CD4-positive, alpha-beta T cell (primary cell): ENCODE results near the gene RDH12. TPM values are rescaled to one million over a fixed set of nuclear protein-coding genes. Genes with fewer than 3 reads are reported as not detected.

Experiments
- ATAC-seq: fragments of 200-7000 bp; cut with Tn5 transposase; one replicate; pipeline ENCODE4 v1.10.0; 2022; ENCODE audit warnings: mild to moderate bottlenecking; ENCODE audit not compliant: poor library complexity
- CTCF ChIA-PET: fragments of 350-600 bp; sonication (Branson Sonifier 250); formaldehyde crosslinking; loops from one replicate; lab custom pipeline; 2021; ENCODE audit warnings: antibody characterized with exemption, inconsistent platforms; lab: Charles Lee
- POLR2A ChIA-PET: fragments of 350-600 bp; sonication (Branson Sonifier 250); formaldehyde crosslinking; loops from one replicate; lab custom pipeline; 2021; ENCODE audit warnings: antibody characterized with exemption, inconsistent platforms; lab: Charles Lee
- DNase-seq, 14 experiments: peaks; one replicate each; pipeline ENCODE4 v3.0.0-alpha.2; 2013 to 2020; ENCODE audit warnings: mixed read lengths in 2 of 14
- H3K27ac ChIP-seq, 2 donors: one replicate each; pipeline versions ENCODE4 v1.5.1 to v1.7.0; 2013; ENCODE audit warnings: low read length in 2 of 2, low read depth in 1 of 2, mild to moderate bottlenecking in 1 of 2
- H3K27me3 ChIP-seq, 2 experiments: 1 replicate in 1 of 2; 2 replicates in 1 of 2; pipeline versions ENCODE4 v1.6.1 to v1.7.0; 2013; ENCODE audit warnings: low read length in 2 of 2, control low read depth in 1 of 2, mild to moderate bottlenecking in 1 of 2, moderate library complexity in 1 of 2; ENCODE audit not compliant: insufficient read depth in 2 of 2, control insufficient read depth in 1 of 2
- H3K36me3 ChIP-seq: one replicate; pipeline ENCODE4 v1.6.1; 2013; ENCODE audit warnings: low read length, control low read depth; ENCODE audit not compliant: insufficient read depth
- H3K4me1 ChIP-seq: one replicate; pipeline ENCODE4 v1.6.1; 2013; ENCODE audit warnings: low read length, control low read depth; ENCODE audit not compliant: insufficient read depth
- H3K4me3 ChIP-seq: one replicate; pipeline ENCODE4 v1.5.1; 2013; ENCODE audit warnings: mild to moderate bottlenecking, low read length, moderate library complexity
- H3K9me3 ChIP-seq, 2 experiments: 1 replicate in 1 of 2; 2 replicates in 1 of 2; pipeline versions ENCODE4 v1.6.1 to v1.7.0; 2013; ENCODE audit warnings: low read length in 2 of 2, mild to moderate bottlenecking in 2 of 2, control low read depth in 1 of 2, moderate library complexity in 1 of 2; ENCODE audit not compliant: control insufficient read depth in 1 of 2, insufficient read depth in 1 of 2
- H3K27ac Mint-ChIP-seq: one replicate; pipeline ENCODE4 v1.8.0; 2020; ENCODE audit warnings: mixed read lengths
- H3K27me3 Mint-ChIP-seq: one replicate; pipeline ENCODE4 v1.8.0; 2021; ENCODE audit warnings: mixed read lengths
- H3K36me3 Mint-ChIP-seq: one replicate; pipeline ENCODE4 v1.8.0; 2021; ENCODE audit warnings: low read depth, mixed read lengths
- H3K4me1 Mint-ChIP-seq: one replicate; pipeline ENCODE4 v1.8.0; 2021; ENCODE audit warnings: low read depth, mixed read lengths
- H3K4me3 Mint-ChIP-seq: one replicate; pipeline ENCODE4 v1.8.0; 2020; ENCODE audit warnings: mild to moderate bottlenecking, mixed read lengths
- H3K9me3 Mint-ChIP-seq: one replicate; pipeline ENCODE4 v1.8.0; 2020; ENCODE audit warnings: mixed read lengths
- CTCF ChIP-seq: fragments of 200-600 bp; IDR thresholded peaks from one replicate; pipeline ENCODE4 v1.8.0; 2022; ENCODE audit warnings: antibody characterized with exemption, mild to moderate bottlenecking
- intact Hi-C, 2 experiments: fragments of 100-400 bp; cut with DNase I in 1 of 2; cut with micrococcal nuclease in 1 of 2; formaldehyde crosslinking; loops; one replicate each; pipeline versions ENCODE4 v1.15.1 to v1.9.0; 2023 to 2025; cut with DNase I, micrococcal nuclease
- total RNA-seq, 174 experiments: library from RNA in 2 of 174; stranded (reverse) in 2 of 174; gene quantifications; one replicate each; pipeline ENCODE4 v1.2.3 and lab custom pipeline; 2021 to 2026

The RDH12 gene
- total RNA-seq, 2 experiments from 2014 or later, result not detected

GRCh38 chr14:67725171-67725570 is 23.5 kb downstream of the RDH12 start:
- Mint-ChIP-seq H3K9me3 (no peaks in the 10 kb centered on the region), H3K27ac (no peak overlapping the region), H3K4me1 (peaks cover 5% of the 10 kb centered on the region), H3K27me3 (peaks cover 50% of the 10 kb centered on the region), H3K36me3 (peaks cover 4% of the 10 kb centered on the region), H3K4me3 (no peak overlapping the region)
- Histone ChIP-seq H3K27me3 (peaks cover 29 to 39% of the 10 kb centered on the region in 2 experiments), H3K4me1 (peaks cover 4% of the 10 kb centered on the region), H3K36me3 (no peaks in the 10 kb centered on the region), H3K9me3 (no peaks in the 10 kb centered on the region), H3K27ac (no peak overlapping the region), H3K4me3 (no peak overlapping the region)
- ATAC-seq, result no peak
- DNase-seq, result no peak
- CTCF ChIA-PET, result no interaction called here
- POLR2A ChIA-PET, result no interaction called here
- no peak for TF ChIP-seq CTCF
- intact Hi-C loops, result no loop called here

- ATAC-seq, result no peak
- no peak for TF ChIP-seq CTCF
- Mint-ChIP-seq H3K4me3 (no peak overlapping the region), H3K9me3 (no peaks in the 10 kb centered on the region), H3K27me3 (peaks cover 34% of the 10 kb centered on the region), H3K27ac (no peak overlapping the region), H3K36me3 (peaks cover 4% of the 10 kb centered on the region), H3K4me1 (peaks cover 5% of the 10 kb centered on the region)
- Histone ChIP-seq H3K36me3 (no peaks in the 10 kb centered on the region), H3K9me3 (no peaks in the 10 kb centered on the region), H3K27ac (no peak overlapping the region), H3K4me1 (peaks cover 4% of the 10 kb centered on the region), H3K4me3 (no peak overlapping the region), H3K27me3 (peaks cover 22 to 25% of the 10 kb centered on the region in 2 experiments)
- CTCF ChIA-PET, result no interaction called here
- DNase-seq, result no peak
- intact Hi-C loops, result no loop called here
- POLR2A ChIA-PET, result no interaction called here
Observed at GRCh38 chr14:67727361-67727760, 25.7 kb downstream of the RDH12 start.

- Histone ChIP-seq H3K4me1 (no peaks in the 10 kb centered on the region), H3K27ac (no peak overlapping the region), H3K4me3 (no peak overlapping the region), H3K36me3 (no peaks in the 10 kb centered on the region), H3K9me3 (no peaks in the 10 kb centered on the region), H3K27me3 (peaks cover 15 to 16% of the 10 kb centered on the region in 2 experiments)
- DNase-seq (no peak), ATAC-seq (no peak)
- H3K4me1 Mint-ChIP-seq, result no peaks in the 10 kb centered on the region
- peaks cover 26% of the 10 kb centered on the region for H3K27me3 Mint-ChIP-seq
- TF ChIP-seq CTCF, result no peak
- H3K4me3 Mint-ChIP-seq, result no peak overlapping the region
- no peaks in the 10 kb centered on the region for H3K9me3 Mint-ChIP-seq
- POLR2A ChIA-PET, result interaction anchor here (0.5 kb wide), 1 partner anchor 216 kb away, joined by 3 read pairs; no protein-coding TSS in a partner anchor
- CTCF ChIA-PET, result no interaction called here
- intact Hi-C loops, result no loop called here
- no peak overlapping the region for H3K27ac Mint-ChIP-seq
- H3K36me3 Mint-ChIP-seq, result peaks cover 4% of the 10 kb centered on the region
Observed at GRCh38 chr14:67728258-67728657, 26.6 kb downstream of the RDH12 start.
